Adrenal gland (tissue), 12 donors: ENCODE measurements around the gene CILP2. TPM values are rescaled to one million over a fixed set of nuclear protein-coding genes. Genes with fewer than 3 reads are reported as not detected.

Source experiments
- DNase-seq, 7 donors: peaks; one replicate each; pipeline ENCODE4 v3.0.0-alpha.2; 2019 to 2020
- H3K27ac ChIP-seq, 5 donors: fragments of 200-600 bp; sonication (generic) in 4 of 5; 1 replicate in 3 of 5; 2 replicates in 2 of 5; pipeline versions ENCODE4 v1.5.1 to v1.8.0; 2016 to 2020; ENCODE audit warnings: mild to moderate bottlenecking in 1 of 5
- H3K27me3 ChIP-seq: fragments of 200-600 bp; 2 replicates; pipeline ENCODE4 v1.8.0; 2021
- H3K36me3 ChIP-seq, 2 donors: fragments of 200-600 bp; replicated peaks in 1 of 2; 1 replicate in 1 of 2; 2 replicates in 1 of 2; pipeline versions ENCODE4 v1.5.1 to v1.8.0; 2018 to 2022
- H3K4me1 ChIP-seq, 2 donors: fragments of 200-600 bp; replicated peaks in 1 of 2; 1 replicate in 1 of 2; 2 replicates in 1 of 2; pipeline versions ENCODE4 v1.5.1 to v1.8.0; 2018 to 2021
- H3K4me3 ChIP-seq, 4 donors: fragments of 200-600 bp; sonication (generic) in 3 of 4; one replicate each; pipeline ENCODE4 v1.5.1; 2016 to 2018
- H3K9me3 ChIP-seq, 3 donors: fragments of 200-600 bp; sonication (generic) in 1 of 3; replicated peaks in 1 of 3; 1 replicate in 2 of 3; 2 replicates in 1 of 3; pipeline versions ENCODE4 v1.5.1 to v1.8.0; 2016 to 2021
- POLR2A ChIP-seq, 2 donors: fragments of 450-650 bp; IDR thresholded peaks; one replicate each; pipeline ENCODE4 v1.6.1; 2017; ENCODE audit warnings: antibody characterized with exemption in 2 of 2, mild to moderate bottlenecking in 2 of 2, moderate library complexity in 1 of 2
- WGBS, 4 donors: extraction: QIAGEN DNeasy Blood & Tissue Kit in 2 of 4; methylation state at CpG; one replicate each; pipeline versions ENCODE4 v1.1.5 to v1.1.7; 2013 to 2017; 5-methylcytosine and 5-hydroxymethylcytosine counted together
- intact Hi-C, 2 donors: fragments of 100-400 bp; cut with DNase I; formaldehyde crosslinking; loops; one replicate each; pipeline versions ENCODE4 v1.14.1 to v1.15.0; 2022 to 2023
- polyA plus RNA-seq, 3 donors: library from polyadenylated mRNA; stranded (reverse); fragments of 200-250 nt in 2 of 3; fragments of 350-450 nt in 1 of 3; fragmentation: Illumina TruSeq in 1 of 3; extraction: RNeasy Lipid Tissue Mini Kit (QIAGEN cat#74804) in 1 of 3; gene quantifications; one replicate each; pipeline ENCODE4 v1.2.3, GENCODE V29; 2013 to 2014
- total RNA-seq, 9 donors: library from RNA; depleted of rRNA in 4 of 9; stranded (reverse); fragments of >200 nt in 4 of 9; fragments of 120-200 nt in 1 of 9; fragmentation: NEBNext Ultra II Directional in 1 of 9; extraction: Animal tissue kit (Norgen Biotek cat#: 25700) in 1 of 9; gene quantifications; one replicate each; pipeline versions ENCODE4 v1.1.0 to v1.2.4, GENCODE V29; 2013 to 2023
- TF ChIP-seq, protein P1 (sequence below), 6 experiments: fragments of 450-650 bp in 4 of 6; fragments of 200-600 bp in 2 of 6; sonication (generic) in 1 of 6; IDR thresholded peaks; 1 replicate in 5 of 6; 2 replicates in 1 of 6; pipeline versions ENCODE4 v1.5.1 to v1.8.0; 2016 to 2021; ENCODE audit warnings: antibody characterized with exemption in 6 of 6, mild to moderate bottlenecking in 2 of 6, moderate library complexity in 1 of 6
- donor health status: healthy with polysubstance abuse.
- donor health status: Bipolar disorder and iron deficiency.
- donor health status: DM: yes; HTN: yes; CAD: no.
- donor health status: DM: no; HTN: no; CAD: no.
- donor health status: DM: no; HTN: no; CAD: no.
- donor health status: DM: yes; HTN: yes; CAD: no.

Gene CILP2
- total and polyA plus RNA-seq, 12 donors = 0.13 to 0.43 (median 0.23) TPM; not detected in 8

- Histone ChIP-seq H3K36me3 (peaks cover 0 to 80% of the 10 kb centered on the region in 2 donors), H3K4me3 (no peak overlapping the region), H3K9me3 (no peaks in the 10 kb centered on the region), H3K27me3 (no peaks in the 10 kb centered on the region), H3K27ac (no peak overlapping the region), H3K4me1 (no peaks in the 10 kb centered on the region)
- TF ChIP-seq, protein P1, sequence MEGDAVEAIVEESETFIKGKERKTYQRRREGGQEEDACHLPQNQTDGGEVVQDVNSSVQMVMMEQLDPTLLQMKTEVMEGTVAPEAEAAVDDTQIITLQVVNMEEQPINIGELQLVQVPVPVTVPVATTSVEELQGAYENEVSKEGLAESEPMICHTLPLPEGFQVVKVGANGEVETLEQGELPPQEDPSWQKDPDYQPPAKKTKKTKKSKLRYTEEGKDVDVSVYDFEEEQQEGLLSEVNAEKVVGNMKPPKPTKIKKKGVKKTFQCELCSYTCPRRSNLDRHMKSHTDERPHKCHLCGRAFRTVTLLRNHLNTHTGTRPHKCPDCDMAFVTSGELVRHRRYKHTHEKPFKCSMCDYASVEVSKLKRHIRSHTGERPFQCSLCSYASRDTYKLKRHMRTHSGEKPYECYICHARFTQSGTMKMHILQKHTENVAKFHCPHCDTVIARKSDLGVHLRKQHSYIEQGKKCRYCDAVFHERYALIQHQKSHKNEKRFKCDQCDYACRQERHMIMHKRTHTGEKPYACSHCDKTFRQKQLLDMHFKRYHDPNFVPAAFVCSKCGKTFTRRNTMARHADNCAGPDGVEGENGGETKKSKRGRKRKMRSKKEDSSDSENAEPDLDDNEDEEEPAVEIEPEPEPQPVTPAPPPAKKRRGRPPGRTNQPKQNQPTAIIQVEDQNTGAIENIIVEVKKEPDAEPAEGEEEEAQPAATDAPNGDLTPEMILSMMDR (IDR thresholded peaks at IDR 0.05) = no peak
- TF ChIP-seq POLR2A (IDR thresholded peaks at IDR 0.05) = no peak
- 94 to 97% (median 95%) methylated on average over 15 to 19 of the region's 19 CpGs for WGBS, 4 donors
- intact Hi-C loops = no loop called here
- no peak for DNase-seq
Observed at GRCh38 chr19:19502281-19502680, 35.8 kb upstream of the CILP2 start.

GRCh38 chr19:19502808-19503602 lies 35.1 kb upstream of the CILP2 start:
- TF ChIP-seq POLR2A (IDR thresholded peaks at IDR 0.05) = no peak
- TF ChIP-seq, protein P1 (IDR thresholded peaks at IDR 0.05) = no peak

DNA sequence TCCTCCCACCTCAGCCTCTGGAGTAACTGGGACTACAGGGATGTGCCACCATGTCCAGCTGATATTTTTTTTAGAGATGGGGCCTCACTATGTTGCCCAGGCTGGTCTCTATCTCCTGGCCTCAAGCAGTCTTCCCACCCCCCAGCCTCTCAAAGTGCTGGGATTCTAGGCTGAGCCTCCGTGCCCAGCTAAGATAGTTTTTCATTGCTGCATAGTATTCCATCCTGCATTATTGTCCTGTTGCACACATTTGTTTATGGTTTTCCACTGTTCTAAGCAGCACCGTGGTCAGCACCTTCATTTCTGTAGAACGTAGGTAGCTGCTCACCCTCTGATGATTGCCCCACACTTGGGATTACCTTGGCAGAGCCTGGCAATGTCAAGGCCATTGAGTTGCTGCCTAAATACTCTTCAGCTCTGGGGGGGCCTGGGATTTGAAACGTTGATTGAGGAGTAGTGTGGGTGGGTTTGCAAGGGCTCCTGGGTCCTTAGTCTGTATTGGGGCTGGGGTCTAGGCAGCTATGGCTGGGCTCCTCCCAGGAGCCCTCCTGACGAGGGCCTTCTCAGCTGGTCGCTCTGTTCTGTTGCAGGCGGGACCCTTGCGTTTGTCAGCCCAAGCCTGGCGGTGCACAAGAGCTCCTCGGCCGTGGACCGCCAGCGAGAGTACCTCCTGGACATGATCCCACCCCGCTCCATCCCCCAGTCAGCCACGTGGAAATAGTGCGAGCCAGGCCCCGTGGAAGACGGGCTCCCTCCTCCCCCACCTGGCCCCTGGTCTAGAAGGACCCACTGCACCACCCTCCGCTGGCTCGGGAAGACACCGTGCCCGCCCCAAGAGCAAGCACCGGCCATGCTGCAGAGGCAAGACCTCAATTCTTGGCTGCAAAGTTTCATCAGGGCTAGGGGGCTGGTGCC lies 33.1 kb upstream of the CILP2 start:
- intact Hi-C loops = no loop called here
- H3K4me3 ChIP-seq = no peak overlapping the region
- DNase-seq = no peak
- no peaks in the 10 kb centered on the region for H3K4me1 ChIP-seq
- no peaks in the 10 kb centered on the region for H3K9me3 ChIP-seq
- no peaks in the 10 kb centered on the region for H3K27me3 ChIP-seq
- TF ChIP-seq, protein P1 (IDR thresholded peaks at IDR 0.05) = no peak
- no peak for TF ChIP-seq POLR2A (IDR thresholded peaks at IDR 0.05)
- H3K36me3 ChIP-seq = peaks cover 0 to 56% of the 10 kb centered on the region in 2 donors
- WGBS, 4 donors = 80 to 93% (median 85%) methylated on average over 10 to 23 of the region's 23 CpGs
- no peak overlapping the region for H3K27ac ChIP-seq

More at GRCh38 chr19:19502808-19503602, 35.1 kb upstream of the CILP2 start:
- H3K36me3 ChIP-seq = peaks cover 0 to 76% of the 10 kb centered on the region in 2 donors
- H3K27me3 ChIP-seq = no peaks in the 10 kb centered on the region
- no peaks in the 10 kb centered on the region for H3K4me1 ChIP-seq
- 89 to 91% (median 91%) methylated on average over 18 of the region's 18 CpGs for WGBS, 4 donors
- no peak for DNase-seq
- intact Hi-C loops = no loop called here
- H3K9me3 ChIP-seq = no peaks in the 10 kb centered on the region
- no peak overlapping the region for H3K4me3 ChIP-seq
- no peak overlapping the region for H3K27ac ChIP-seq

- DNase-seq = no peak
- TF ChIP-seq, protein P1 (IDR thresholded peaks at IDR 0.05) = no peak
- no peak for TF ChIP-seq POLR2A (IDR thresholded peaks at IDR 0.05)
- Histone ChIP-seq H3K9me3 (no peaks in the 10 kb centered on the region), H3K4me1 (no peaks in the 10 kb centered on the region), H3K27ac (no peak overlapping the region), H3K27me3 (no peaks in the 10 kb centered on the region), H3K4me3 (no peak overlapping the region), H3K36me3 (peaks cover 0 to 50% of the 10 kb centered on the region in 2 donors)
- intact Hi-C loops = no loop called here
- 89 to 95% (median 93%) methylated on average over 20 to 27 of the region's 27 CpGs for WGBS, 4 donors
Observed at GRCh38 chr19:19505669-19506326, 32.3 kb upstream of the CILP2 start.
